Neural progenitor cell (in vitro differentiated cells): ENCODE results near the gene LRRC28.

Experiments
- CTCF ChIP-seq: fragments of 200-600 bp; sonication (generic); IDR thresholded peaks from 2 replicates; pipeline ENCODE4 v1.5.1; 2017; ENCODE audit warnings: antibody characterized with exemption, mild to moderate bottlenecking
- EZH2 ChIP-seq: fragments of 200-600 bp; sonication (generic); IDR thresholded peaks from 2 replicates; pipeline ENCODE4 v1.6.1; 2017; ENCODE audit warnings: antibody characterized with exemption, mild to moderate bottlenecking, moderate library complexity
- EZH2phosphoT487 ChIP-seq: fragments of 200-600 bp; sonication (generic); IDR thresholded peaks from 2 replicates; pipeline ENCODE4 v1.6.1; 2017; ENCODE audit warnings: antibody characterized with exemption

GRCh38 chr15:99207672-99208071 is 43.6 kb upstream of the LRRC28 start:
- no peak for TF ChIP-seq CTCF
- TF ChIP-seq EZH2, result no peak
- no peak for TF ChIP-seq EZH2phosphoT487
